ENCODE measurements around the gene TLX1.

The TLX1 gene

GRCh38 chr10:101122270-101123084 lies 8.6 kb upstream of the TLX1 start:
- H3K27ac ChIP-seq (ENCODE audit: low read depth, low read length, poor library complexity, severe bottlenecking) = no peak overlapping the region

GRCh38 chr10:101123085-101123814 lies 7.8 kb upstream of the TLX1 start:
- TF ChIP-seq EZH2 (IDR thresholded peaks at IDR 0.05; ENCODE audit: borderline replicate concordance, low read length) (no peak), CTCF (IDR thresholded peaks at IDR 0.05; ENCODE audit: low read length) (no peak)
- H3K36me3 ChIP-seq (ENCODE audit: insufficient read depth, low read length) = no peaks in the 10 kb centered on the region
- no peaks in the 10 kb centered on the region for H3F3A ChIP-seq (ENCODE audit: insufficient read depth, low read length)
- no peak overlapping the region for H2AFZ ChIP-seq (ENCODE audit: low read length)
- no peaks in the 10 kb centered on the region for H3K79me2 ChIP-seq (ENCODE audit: insufficient read depth, low read length)
- H3K9me2 ChIP-seq (ENCODE audit: low read depth, low read length) = no peaks in the 10 kb centered on the region
- H3K4me1 ChIP-seq (ENCODE audit: insufficient read depth, low read length, severe bottlenecking) = peaks cover 10% of the 10 kb centered on the region
- H3K4me3 ChIP-seq (ENCODE audit: low read depth, low read length, poor library complexity, severe bottlenecking) = no peak overlapping the region
- no peak overlapping the region for H3K27ac ChIP-seq (ENCODE audit: low read depth, low read length, poor library complexity, severe bottlenecking)
- no peaks in the 10 kb centered on the region for H3K9me3 ChIP-seq (ENCODE audit: low read length)
- no peak overlapping the region for H3K4me2 ChIP-seq (ENCODE audit: low read length)
- no peaks in the 10 kb centered on the region for H4K20me1 ChIP-seq (ENCODE audit: insufficient read depth, low read length)
- H3K27me3 ChIP-seq (ENCODE audit: insufficient read depth, low read length) = no peaks in the 10 kb centered on the region
- no peak overlapping the region for H3K9ac ChIP-seq (ENCODE audit: low read length)

More at GRCh38 chr10:101122270-101123084, 8.6 kb upstream of the TLX1 start:
- Histone ChIP-seq H3K4me2 (ENCODE audit: low read length) (no peak overlapping the region), H3K9ac (ENCODE audit: low read length) (no peak overlapping the region), H3K36me3 (ENCODE audit: insufficient read depth, low read length) (no peaks in the 10 kb centered on the region), H2AFZ (ENCODE audit: low read length) (no peak overlapping the region), H3K9me3 (ENCODE audit: low read length) (no peaks in the 10 kb centered on the region), H3K27me3 (ENCODE audit: insufficient read depth, low read length) (no peaks in the 10 kb centered on the region), H4K20me1 (ENCODE audit: insufficient read depth, low read length) (no peaks in the 10 kb centered on the region), H3K9me2 (ENCODE audit: low read depth, low read length) (no peaks in the 10 kb centered on the region), H3F3A (ENCODE audit: insufficient read depth, low read length) (no peaks in the 10 kb centered on the region), H3K4me3 (ENCODE audit: low read depth, low read length, poor library complexity, severe bottlenecking) (no peak overlapping the region), H3K4me1 (ENCODE audit: insufficient read depth, low read length, severe bottlenecking) (peaks cover 10% of the 10 kb centered on the region), H3K79me2 (ENCODE audit: insufficient read depth, low read length) (no peaks in the 10 kb centered on the region)
- TF ChIP-seq CTCF (IDR thresholded peaks at IDR 0.05; ENCODE audit: low read length) (no peak), EZH2 (IDR thresholded peaks at IDR 0.05; ENCODE audit: borderline replicate concordance, low read length) (no peak)

GRCh38 chr10:101123815-101124617 lies 7.1 kb upstream of the TLX1 start:
- Histone ChIP-seq H3K4me1 (ENCODE audit: insufficient read depth, low read length, severe bottlenecking) (peaks cover 10% of the 10 kb centered on the region), H3K4me2 (ENCODE audit: low read length) (no peak overlapping the region), H3F3A (ENCODE audit: insufficient read depth, low read length) (no peaks in the 10 kb centered on the region), H3K9ac (ENCODE audit: low read length) (no peak overlapping the region), H3K79me2 (ENCODE audit: insufficient read depth, low read length) (no peaks in the 10 kb centered on the region), H3K27ac (ENCODE audit: low read depth, low read length, poor library complexity, severe bottlenecking) (no peak overlapping the region), H2AFZ (ENCODE audit: low read length) (no peak overlapping the region), H3K9me2 (ENCODE audit: low read depth, low read length) (no peaks in the 10 kb centered on the region), H3K4me3 (ENCODE audit: low read depth, low read length, poor library complexity, severe bottlenecking) (no peak overlapping the region), H3K36me3 (ENCODE audit: insufficient read depth, low read length) (no peaks in the 10 kb centered on the region), H3K9me3 (ENCODE audit: low read length) (no peaks in the 10 kb centered on the region), H3K27me3 (ENCODE audit: insufficient read depth, low read length) (no peaks in the 10 kb centered on the region), H4K20me1 (ENCODE audit: insufficient read depth, low read length) (no peaks in the 10 kb centered on the region)
- no peak for TF ChIP-seq CTCF (IDR thresholded peaks at IDR 0.05; ENCODE audit: low read length)
- no peak for TF ChIP-seq EZH2 (IDR thresholded peaks at IDR 0.05; ENCODE audit: borderline replicate concordance, low read length)

All from OCI-LY1 (cell line).